ENCODE measurements around the gene FXYD5.

Gene FXYD5

GRCh38 chr19:35108730-35109129 is 45.8 kb upstream of the FXYD5 start:
- no peak overlapping the region for H3K4me3 ChIP-seq (replicated peaks; ENCODE audit: low read depth, low read length)
- no peak for DNase-seq (ENCODE audit: low read depth)
- TF ChIP-seq, protein P1, sequence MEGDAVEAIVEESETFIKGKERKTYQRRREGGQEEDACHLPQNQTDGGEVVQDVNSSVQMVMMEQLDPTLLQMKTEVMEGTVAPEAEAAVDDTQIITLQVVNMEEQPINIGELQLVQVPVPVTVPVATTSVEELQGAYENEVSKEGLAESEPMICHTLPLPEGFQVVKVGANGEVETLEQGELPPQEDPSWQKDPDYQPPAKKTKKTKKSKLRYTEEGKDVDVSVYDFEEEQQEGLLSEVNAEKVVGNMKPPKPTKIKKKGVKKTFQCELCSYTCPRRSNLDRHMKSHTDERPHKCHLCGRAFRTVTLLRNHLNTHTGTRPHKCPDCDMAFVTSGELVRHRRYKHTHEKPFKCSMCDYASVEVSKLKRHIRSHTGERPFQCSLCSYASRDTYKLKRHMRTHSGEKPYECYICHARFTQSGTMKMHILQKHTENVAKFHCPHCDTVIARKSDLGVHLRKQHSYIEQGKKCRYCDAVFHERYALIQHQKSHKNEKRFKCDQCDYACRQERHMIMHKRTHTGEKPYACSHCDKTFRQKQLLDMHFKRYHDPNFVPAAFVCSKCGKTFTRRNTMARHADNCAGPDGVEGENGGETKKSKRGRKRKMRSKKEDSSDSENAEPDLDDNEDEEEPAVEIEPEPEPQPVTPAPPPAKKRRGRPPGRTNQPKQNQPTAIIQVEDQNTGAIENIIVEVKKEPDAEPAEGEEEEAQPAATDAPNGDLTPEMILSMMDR (IDR thresholded peaks at IDR 0.05; ENCODE audit: low read length, missing control alignments): no peak

DNA sequence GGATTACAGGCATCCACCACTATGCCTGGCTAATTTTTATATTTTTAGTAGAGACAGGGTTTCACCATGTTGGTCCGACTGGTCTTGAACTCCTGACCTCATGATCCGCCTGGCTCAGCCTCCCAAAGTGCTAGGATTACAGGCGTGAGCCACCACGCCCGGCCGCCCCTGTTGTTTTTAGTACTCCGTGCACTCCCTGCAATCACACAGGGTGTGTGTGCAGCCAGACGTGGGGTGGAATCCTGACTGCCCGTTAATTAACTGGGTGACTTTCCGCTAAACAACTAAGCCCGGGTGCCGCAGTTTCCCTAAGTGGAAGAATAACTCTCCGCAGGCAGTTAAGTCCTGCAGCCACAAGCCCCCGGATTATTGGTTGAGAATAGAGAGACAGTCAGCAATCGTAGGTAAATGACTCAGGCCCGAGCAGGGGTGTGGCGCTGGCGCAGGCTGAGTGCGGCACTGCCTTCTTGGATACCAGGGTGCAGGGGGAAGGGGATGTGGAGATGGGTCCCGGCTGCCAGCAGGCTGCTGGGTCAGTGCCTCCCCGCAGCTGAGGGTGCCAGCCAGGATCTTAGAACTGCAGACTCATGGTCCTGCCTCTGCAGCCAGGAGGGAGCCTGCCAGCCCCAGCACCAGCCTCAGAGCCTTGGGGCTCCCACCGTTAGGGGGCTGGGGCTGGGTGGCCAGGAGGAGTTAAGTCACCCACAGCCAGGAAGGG is 45.0 kb upstream of the FXYD5 start:
- TF ChIP-seq, protein P1 (IDR thresholded peaks at IDR 0.05; ENCODE audit: low read length, missing control alignments): no peak
- DNase-seq (ENCODE audit: low read depth): no peak
- no peak overlapping the region for H3K4me3 ChIP-seq (replicated peaks; ENCODE audit: low read depth, low read length)

DNA sequence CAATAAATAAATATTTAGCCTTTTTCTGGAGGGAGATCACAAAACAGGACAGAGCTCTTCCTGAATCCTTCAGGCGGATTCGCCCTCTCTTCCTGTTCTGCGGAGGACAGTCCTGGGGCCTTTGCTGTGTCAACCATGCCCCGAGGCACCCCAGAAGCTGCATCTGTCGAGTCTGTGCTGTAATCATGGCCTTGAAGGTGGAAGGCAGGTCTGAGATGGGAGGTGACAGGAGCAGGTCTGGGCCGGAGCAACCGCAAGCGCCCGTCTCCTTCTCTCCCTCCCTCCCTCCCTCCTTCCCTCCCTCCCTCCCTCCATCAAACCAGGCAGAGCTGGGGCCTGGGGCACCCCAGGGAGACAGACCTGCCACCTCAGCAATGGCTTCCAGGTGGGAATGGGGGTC is 43.6 kb upstream of the FXYD5 start:
- no peak for DNase-seq (ENCODE audit: low read depth)
- H3K4me3 ChIP-seq (replicated peaks; ENCODE audit: low read depth, low read length): no peak overlapping the region

DNA sequence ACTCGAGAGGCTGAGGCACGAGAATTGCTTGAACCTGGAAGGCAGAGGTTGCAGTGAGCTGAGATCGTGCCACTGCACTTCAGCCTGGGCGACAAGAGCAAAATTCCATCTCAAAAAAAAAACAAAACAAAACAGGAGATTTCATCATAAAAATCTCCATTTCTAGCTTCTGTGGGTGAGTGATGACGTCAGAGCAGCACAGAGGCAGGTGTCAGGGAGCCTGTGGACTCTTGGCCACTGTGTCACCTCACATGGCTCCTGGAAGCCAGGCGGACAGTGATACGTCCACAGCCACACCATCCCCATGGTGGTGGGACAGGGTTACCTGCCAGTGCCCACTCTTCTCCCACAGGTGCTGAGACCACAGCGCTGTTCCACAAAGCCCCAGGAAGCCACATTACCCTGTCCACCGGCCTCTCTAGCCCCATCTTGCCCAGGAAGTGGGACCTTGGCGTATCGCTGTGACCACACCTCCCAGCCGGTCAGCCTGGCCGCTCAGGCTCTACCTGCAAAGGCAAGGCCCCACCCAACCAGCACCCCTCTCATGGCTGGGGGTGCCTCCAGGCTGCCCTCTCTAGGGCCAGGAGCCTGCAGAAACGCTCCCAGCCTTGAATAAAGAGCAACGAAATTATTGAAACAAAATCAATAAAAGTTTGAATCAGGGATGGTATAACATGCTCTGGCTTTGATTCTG is 41.4 kb upstream of the FXYD5 start:
- H3K4me3 ChIP-seq (replicated peaks; ENCODE audit: low read depth, low read length): no peak overlapping the region
- TF ChIP-seq, protein P1 (IDR thresholded peaks at IDR 0.05; ENCODE audit: low read length, missing control alignments): no peak
- no peak for DNase-seq (ENCODE audit: low read depth)

More for the DNA sequence above, 43.6 kb upstream of the FXYD5 start:
- TF ChIP-seq, protein P1 (IDR thresholded peaks at IDR 0.05; ENCODE audit: low read length, missing control alignments): no peak

- TF ChIP-seq, protein P1 (IDR thresholded peaks at IDR 0.05; ENCODE audit: low read length, missing control alignments): peak; percentile 98
- no peak overlapping the region for H3K4me3 ChIP-seq (replicated peaks; ENCODE audit: low read depth, low read length)
- peak; percentile 57 for DNase-seq (ENCODE audit: low read depth)
Observed at GRCh38 chr19:35114353-35115176, 40.0 kb upstream of the FXYD5 start.

GRCh38 chr19:35115177-35115951 is 39.2 kb upstream of the FXYD5 start, which contains the start of gene FXYD3:
Gene FXYD3, plus strand, starts transcription at chr19:35115823. Its CDS starts 3,554 bp downstream, at chr19:35119377.
- TF ChIP-seq, protein P1 (IDR thresholded peaks at IDR 0.05; ENCODE audit: low read length, missing control alignments): no peak
- DNase-seq (ENCODE audit: low read depth): no peak
- H3K4me3 ChIP-seq (replicated peaks; ENCODE audit: low read depth, low read length): no peak within 1 kb of the TSS
